Inflammatory macrophage treated with lipopolysaccharide for 1 hour (primary cell): ENCODE measurements around the gene ELAVL1.
"Not testable (repeated sequence)": the region's sequence is repeated elsewhere in the genome, so short reads cannot be mapped to it uniquely, and the experiment has no call there.

ENCODE experiments used
- DNase-seq, 2 donors: peaks; one replicate each; pipeline ENCODE4 v3.0.0-alpha.2; 2020 to 2022

ELAVL1 gene

DNA sequence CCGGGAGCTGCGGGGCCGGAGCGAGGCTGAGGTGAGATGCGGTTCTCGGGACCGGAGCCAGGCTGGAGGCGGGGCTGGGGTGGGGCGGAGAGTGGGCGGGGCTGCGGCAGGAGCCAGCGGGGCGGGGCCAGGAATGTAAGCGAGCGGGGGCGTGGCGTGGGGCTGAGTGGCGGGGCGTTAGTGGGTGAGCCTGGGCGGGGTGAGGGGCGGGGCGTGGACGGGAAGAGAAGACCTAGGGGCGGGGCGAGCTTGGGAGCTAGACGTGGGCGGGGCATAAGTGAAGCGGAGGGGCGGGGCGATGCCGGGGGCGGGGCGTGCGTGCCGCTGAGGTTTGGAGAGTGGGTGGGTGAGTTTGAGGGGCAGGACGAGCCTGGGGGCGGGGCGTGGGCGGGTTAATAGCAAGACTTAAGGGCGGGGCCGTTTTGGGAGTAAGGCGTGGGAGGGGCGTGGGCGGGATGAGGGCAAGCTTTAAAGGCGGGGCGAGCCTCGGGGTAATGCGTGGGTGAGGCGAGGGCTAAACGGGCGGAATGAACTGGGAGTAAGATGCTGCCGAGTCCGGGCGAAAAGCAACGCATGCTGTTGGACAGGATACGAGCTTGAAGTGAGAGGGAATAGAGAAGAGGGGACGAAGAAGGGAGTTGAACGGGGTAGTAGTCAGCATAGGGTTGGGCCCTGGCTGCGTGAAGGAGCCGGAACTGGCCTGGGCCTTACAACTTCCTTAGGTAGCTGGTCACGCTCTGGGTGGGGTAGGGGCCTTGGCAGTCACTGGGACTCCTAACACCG lies 84.7 kb downstream of the ELAVL1 start:
- DNase-seq, result peak; percentile 90 to 99

- peak; percentile 84 to 90 for DNase-seq
These were observed 85.6 kb downstream of the ELAVL1 start, which contains the start of gene SNAPC2 for GRCh38 chr19:7919610-7920518. Gene SNAPC2, plus strand, starts transcription at chr19:7920338. Its CDS starts 29 bp downstream, at chr19:7920367.

DNA sequence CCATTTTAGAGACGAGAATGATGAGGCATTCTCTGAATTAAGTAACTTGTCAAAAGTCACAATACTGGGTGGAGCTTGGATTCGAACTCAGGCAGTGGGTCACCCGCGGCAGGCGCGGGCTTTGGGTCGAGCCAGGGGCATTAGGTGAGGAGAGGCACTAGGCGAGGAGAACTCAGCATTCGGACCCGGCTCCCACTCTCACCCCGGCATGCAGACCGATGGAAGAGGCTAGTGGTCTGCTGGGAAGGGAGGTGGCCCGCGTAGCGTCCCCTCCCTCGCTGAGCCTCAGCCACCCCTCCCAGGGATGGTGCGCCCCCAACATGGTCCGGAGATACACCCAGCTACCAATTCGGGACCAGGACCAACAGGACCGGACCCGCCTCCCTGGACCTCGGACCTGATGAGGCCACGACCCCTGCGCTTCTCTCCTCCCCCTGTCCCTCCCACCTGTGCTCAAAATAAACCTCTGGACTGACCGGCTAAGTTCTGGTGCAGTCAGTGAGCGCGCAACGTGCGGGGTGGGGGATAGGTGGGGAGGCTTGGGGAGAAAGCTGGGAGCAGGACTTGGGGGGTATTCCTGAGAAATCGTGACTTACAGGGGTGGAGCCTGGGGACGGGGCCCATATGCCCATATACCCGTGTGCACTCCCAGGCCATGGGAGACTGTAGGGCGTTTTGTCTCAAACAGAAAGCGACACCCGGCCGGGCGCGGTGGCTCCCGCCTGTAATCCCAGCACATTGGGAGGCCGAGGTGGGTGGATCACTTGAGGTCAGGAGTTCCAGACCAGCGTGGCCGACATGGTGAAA lies 86.6 kb downstream of the ELAVL1 start:
- DNase-seq, result no peak

- not testable (repeated sequence) for DNase-seq
These were observed 87.3 kb downstream of the ELAVL1 start for GRCh38 chr19:7918062-7918614.

GRCh38 chr19:7917267-7918061 lies 88.0 kb downstream of the ELAVL1 start:
- peak in 1 of 2 donors; percentile 52 for DNase-seq

DNA sequence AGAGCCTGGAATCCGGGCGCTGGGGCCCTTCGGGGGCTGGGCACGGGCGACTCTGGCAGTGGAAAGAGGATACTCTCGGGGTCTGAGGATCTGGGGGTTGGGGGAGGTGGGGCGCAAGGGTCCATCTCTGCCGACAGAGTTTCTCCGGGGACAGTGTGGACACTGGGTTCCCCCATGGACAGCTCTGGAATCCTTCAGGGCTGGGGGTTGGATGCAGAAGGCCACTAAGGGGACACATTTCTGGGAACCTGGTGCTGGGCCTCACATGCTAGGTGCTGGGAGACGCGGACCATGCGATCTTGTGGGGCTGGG lies 88.5 kb downstream of the ELAVL1 start:
- DNase-seq, result no peak

- DNase-seq, result peak in 1 of 2 donors; percentile 45
These were observed 89.1 kb downstream of the ELAVL1 start for GRCh38 chr19:7916103-7916954.

- DNase-seq, result no peak
These were observed 90.0 kb downstream of the ELAVL1 start for GRCh38 chr19:7915250-7916102.

- DNase-seq, result no peak
These were observed 90.8 kb downstream of the ELAVL1 start, which contains the start of gene TGFBR3L for GRCh38 chr19:7914598-7915045. Gene TGFBR3L, plus strand, starts transcription at chr19:7914830.

DNA sequence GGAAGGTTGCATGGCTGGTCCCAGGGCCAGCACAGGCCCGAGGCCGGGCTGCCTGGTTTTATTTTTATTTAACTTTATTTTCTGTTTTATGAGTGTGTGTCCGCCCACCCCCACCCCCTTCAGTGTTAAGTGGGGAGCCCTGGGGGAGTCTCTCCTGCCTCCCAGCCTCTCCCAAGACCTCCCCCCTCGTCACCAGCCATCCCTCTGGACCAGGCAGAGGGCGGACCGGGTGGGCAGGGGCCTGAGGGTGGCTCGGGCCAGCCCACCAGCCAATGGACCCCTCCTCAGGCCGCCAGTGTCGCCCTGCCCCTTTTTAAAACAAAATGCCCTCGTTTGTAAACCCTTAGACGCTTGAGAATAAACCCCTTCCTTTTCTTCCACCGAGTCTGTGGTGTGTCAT lies 91.3 kb downstream of the ELAVL1 start:
- DNase-seq, result no peak

GRCh38 chr19:7913652-7914051 lies 91.8 kb downstream of the ELAVL1 start:
- DNase-seq, result no peak

- no peak for DNase-seq
These were observed 92.5 kb downstream of the ELAVL1 start for GRCh38 chr19:7912697-7913564.

DNA sequence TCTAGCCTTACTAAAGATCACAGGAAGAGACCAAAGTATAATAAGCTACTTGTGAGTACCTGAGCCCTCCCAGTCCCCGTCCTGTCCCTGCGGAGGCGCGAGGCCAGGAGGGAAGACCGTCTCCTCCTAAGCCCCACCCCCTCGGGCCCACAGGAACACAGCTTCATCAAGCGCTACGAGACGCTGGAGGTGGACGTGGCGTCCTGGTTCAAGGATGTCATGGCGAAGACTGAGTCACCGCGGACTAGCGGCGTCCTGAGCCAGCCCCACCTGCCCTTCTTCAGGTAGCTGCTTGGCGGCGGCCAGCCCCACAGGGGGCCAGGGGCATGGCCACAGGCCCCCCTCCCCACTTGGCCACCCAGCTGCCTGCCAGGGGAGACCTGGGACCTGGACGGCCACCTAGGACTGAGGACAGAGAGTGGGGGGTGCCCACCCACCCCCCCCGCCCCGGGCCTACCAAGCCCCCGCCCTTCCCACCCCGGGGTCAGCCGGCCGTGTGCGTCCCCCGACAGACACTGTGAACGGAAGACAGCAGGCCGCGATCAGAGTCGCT lies 93.2 kb downstream of the ELAVL1 start:
- no peak for DNase-seq

DNA sequence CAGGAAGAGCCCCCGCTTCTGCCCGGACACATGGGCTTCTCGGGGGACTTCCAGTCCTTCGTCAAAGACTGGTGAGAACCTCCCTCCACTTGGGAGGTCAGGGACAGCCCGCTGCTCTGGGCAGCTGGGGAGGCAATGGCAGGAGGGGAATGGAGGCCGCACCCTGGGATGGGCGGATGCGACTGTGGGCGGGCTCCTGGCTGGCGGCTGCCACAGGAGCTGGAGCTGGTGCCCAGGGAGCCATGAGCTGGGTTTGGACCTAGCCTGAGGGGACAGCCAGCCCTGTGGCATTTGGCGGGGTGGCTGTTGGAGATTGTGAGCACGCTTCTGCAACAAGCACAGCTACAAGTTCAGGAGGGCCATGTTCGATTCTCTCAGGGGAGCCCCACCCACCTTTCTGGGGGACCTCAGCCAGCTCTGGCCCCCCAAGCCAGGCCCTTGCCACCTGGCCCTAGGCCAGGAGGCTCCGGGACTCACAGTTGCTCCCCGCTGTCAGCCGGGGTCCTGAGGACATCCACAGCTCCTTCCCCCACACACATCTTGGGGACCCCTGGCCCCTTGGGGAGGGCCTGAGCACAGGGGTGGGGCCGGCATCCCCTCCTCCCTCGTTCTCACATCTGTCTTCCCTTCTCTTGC lies 93.8 kb downstream of the ELAVL1 start:
- no peak for DNase-seq

DNA sequence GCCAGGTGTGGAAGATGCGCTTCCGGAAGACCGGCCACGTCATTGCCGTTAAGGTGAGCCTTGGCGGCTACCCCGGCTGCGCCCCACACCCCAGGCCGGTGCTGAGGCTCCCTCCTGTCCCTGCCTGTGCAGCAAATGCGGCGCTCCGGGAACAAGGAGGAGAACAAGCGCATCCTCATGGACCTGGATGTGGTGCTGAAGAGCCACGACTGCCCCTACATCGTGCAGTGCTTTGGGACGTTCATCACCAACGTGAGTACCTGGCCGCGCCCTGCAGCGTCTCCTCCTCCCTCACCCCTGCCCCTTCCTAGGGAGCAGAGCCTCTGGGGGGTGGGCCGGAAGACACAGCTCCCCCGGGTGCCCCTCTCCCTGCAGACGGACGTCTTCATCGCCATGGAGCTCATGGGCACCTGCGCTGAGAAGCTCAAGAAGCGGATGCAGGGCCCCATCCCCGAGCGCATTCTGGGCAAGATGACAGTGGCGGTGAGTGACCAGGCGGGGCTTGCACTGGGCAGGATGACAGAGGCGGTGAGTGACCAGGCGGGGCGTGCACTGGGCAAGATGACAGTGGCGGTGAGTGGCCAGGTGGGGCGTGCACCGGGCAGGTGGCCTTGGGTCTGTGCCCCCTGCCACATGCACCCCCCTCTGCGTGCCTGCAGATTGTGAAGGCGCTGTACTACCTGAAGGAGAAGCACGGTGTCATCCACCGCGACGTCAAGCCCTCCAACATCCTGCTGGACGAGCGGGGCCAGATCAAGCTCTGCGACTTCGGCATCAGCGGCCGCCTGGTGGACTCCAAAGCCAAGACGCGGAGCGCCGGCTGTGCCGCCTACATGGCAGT lies 94.9 kb downstream of the ELAVL1 start:
- DNase-seq, result no peak

DNA sequence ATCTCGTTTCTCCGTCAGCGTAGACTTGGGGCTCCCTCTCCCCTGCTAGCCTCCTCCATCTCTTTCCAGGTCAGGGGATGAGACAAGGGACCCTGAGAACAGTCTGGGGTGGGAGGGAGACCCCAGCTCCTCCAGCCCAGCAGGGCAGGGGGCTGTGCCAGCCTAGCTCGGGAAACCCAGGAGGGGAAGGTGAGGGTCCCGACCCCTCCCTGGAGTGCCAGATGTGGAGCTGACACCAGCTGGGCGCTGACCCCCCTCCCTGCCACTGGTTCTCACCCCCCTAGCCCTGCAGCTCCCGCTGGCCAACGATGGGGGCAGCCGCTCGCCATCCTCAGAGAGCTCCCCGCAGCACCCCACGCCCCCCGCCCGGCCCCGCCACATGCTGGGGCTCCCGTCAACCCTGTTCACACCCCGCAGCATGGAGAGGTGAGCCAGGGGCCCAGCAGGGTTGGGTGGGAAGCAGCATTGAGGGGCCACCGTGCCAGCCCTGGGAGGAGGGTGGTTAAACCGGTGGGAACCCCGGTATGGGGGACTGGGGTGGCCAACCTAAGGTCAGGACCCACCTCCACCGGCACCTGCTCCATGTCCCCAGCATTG lies 95.9 kb downstream of the ELAVL1 start:
- no peak for DNase-seq
